Erythroblast (primary cell): ENCODE results near the gene GCG.

Experiments
- DNase-seq, 2 experiments: peaks; one replicate each; lab custom pipeline; 2025; lab: John Stamatoyannopoulos, UW
- GATA1 ChIP-seq: IDR thresholded peaks from 2 replicates; pipeline ENCODE4 v1.6.1; 2011; ENCODE audit warnings: low read depth, mild to moderate bottlenecking, control low read depth, low read length, moderate library complexity
- POLR2A ChIP-seq: IDR thresholded peaks from 2 replicates; pipeline ENCODE4 v1.6.1; 2011; ENCODE audit warnings: mild to moderate bottlenecking, low read length

GCG gene

DNA sequence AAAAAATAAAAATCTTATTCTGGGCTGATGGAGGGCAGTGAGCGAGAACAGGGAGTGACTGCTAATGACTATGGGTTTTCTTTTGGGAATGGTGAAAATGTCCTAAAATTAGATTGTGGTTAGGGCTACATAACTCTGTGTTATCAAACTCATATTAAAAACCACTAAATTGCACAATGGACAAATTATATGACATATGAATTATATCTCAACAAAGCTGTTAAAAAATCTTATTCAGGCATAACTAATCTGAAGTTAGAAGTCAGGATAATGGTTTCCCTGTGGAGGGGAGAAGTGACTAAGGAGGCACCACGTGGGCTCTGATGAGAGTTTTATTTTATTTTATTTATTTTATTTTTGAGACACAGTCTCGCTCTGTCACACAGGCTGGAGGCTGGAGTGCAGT is 45.9 kb downstream of the GCG start:
- no peak for DNase-seq
- TF ChIP-seq POLR2A, result no peak
- TF ChIP-seq GATA1, result no peak

DNA sequence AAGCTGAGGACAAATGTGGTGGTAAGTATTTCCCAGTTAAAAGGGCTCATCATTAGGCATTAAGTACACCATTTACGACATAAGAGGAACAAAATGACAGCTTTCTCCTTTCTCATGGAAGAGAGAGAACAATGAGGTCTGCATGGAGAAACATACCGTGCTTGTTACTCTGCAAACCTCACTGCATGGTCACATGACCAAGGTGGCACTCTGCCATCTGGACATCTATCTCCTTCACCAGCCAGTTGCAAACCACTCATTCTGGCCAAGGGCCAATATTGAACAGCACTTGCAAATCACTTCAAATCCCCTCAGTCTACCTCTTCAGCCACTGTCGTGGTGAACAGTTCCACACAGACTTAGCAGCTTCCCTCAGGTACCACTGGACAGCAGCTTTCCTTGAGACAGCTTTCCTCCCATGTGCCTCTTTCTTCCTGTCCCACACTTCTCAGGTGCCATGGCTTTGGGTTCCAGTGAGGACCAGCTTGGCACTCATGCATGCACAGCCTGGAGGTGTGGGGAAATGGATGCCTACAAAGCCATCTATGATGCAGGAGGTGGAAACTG is 48.5 kb downstream of the GCG start:
- TF ChIP-seq GATA1 (no peak), POLR2A (no peak)
- peak; percentile 4 to 16 for DNase-seq

DNA sequence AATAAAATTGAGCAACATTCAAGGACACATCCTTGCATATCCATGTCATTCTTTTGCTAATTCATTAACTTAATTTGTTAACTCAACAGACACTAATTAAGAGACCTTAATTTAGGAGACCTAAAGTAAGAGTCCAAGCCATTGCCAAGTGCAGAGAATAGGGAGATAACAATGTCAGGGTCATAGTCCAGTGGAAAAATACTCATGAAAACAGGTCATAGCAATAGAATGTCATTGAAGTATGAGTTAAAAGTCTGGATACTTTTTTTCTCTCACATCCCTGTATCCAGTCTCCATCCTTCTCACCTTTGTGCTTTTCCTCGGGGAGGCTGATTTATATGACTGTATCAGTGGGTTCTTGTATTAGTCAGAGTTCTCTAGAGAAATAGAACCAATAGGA is 51.5 kb downstream of the GCG start:
- TF ChIP-seq GATA1 (no peak), POLR2A (no peak)

DNA sequence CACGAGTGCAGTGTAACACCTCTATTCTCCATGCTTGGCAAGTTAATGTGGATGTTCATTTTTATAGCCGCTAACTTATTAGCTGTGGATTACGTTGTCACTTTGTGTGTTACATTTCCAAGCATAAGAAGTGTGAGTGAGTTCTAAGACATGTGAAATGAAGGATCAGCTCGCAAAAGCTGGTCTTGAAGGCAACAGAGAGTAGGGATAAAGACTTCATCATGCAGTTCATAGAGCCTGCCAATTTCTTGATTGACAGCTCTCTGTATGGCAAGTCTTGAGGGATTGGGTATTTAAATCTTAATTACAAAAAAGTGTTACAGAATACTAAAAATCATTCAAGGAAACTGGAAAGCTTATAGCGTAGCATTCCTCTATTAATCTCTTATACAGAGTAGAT is 52.2 kb downstream of the GCG start:
- no peak for TF ChIP-seq GATA1
- TF ChIP-seq POLR2A, result no peak
- DNase-seq, result no peak

More for the DNA sequence above, 51.5 kb downstream of the GCG start:
- DNase-seq, result no peak
